Neural cell (in vitro differentiated cells): ENCODE data around the gene SAMD4B.

Experiments
- CTCF ChIP-seq: fragments of 450-650 bp; IDR thresholded peaks from 2 replicates; pipeline ENCODE4 v1.5.1; 2014; ENCODE audit warnings: antibody characterized with exemption, mild to moderate bottlenecking, moderate library complexity; ENCODE audit not compliant: poor library complexity, severe bottlenecking
- POLR2AphosphoS5 ChIP-seq: IDR thresholded peaks from 2 replicates; pipeline ENCODE4 v1.6.1; 2012
- REST ChIP-seq: IDR thresholded peaks from 2 replicates; pipeline ENCODE4 v1.6.1; 2012; ENCODE audit warnings: borderline replicate concordance

GRCh38 chr19:39407410-39407659 lies 65.1 kb downstream of the SAMD4B start:
- TF ChIP-seq CTCF (no peak), POLR2AphosphoS5 (no peak), REST (no peak)
